Measurements from ENCODE around the gene KIF4B.

DNA sequence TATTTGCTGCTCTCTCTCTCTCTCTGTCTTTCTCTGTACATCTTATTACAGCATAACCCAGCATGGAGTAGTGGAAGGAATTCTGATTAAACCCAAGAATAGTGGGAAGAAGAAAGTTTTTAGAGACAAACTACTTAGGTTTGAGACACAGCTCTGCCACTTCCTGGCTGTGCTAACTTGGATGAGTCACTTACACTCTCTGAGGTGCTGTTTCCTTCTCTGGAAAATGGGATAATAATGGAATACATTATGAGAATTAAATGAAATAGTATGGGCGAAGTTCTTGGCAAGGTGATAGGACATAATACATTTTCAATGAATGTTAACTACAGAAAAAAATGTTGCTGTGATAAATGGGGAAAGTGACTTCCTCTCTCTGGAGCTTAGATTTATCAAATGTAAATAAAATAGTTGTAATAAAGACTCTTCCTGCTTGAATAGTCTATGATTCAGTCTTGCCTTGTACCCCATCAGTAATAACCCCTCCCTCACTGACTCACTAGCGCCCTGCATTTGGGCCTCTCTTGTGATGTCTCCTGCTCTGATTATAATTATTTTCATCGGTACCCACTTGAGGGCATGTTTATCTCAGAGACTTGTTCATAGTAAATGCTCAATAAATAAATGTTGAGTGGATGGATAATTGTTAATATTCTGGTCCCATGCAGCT, 27.6 kb downstream of the KIF4B start:
- TF ChIP-seq, protein P1, sequence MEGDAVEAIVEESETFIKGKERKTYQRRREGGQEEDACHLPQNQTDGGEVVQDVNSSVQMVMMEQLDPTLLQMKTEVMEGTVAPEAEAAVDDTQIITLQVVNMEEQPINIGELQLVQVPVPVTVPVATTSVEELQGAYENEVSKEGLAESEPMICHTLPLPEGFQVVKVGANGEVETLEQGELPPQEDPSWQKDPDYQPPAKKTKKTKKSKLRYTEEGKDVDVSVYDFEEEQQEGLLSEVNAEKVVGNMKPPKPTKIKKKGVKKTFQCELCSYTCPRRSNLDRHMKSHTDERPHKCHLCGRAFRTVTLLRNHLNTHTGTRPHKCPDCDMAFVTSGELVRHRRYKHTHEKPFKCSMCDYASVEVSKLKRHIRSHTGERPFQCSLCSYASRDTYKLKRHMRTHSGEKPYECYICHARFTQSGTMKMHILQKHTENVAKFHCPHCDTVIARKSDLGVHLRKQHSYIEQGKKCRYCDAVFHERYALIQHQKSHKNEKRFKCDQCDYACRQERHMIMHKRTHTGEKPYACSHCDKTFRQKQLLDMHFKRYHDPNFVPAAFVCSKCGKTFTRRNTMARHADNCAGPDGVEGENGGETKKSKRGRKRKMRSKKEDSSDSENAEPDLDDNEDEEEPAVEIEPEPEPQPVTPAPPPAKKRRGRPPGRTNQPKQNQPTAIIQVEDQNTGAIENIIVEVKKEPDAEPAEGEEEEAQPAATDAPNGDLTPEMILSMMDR (IDR thresholded peaks at IDR 0.05), result no peak
- no peak for TF ChIP-seq POLR2A (IDR thresholded peaks at IDR 0.05)
